Measurements from ENCODE around the gene AKAP8L.
A peak's percentile ranks its signal among the peaks of the same experiment; 100 is the strongest.

- TF ChIP-seq NFE2L1 (CRISPR knock-in tag; IDR thresholded peaks at IDR 0.05) (no peak), ZNF263 (CRISPR knock-in tag; IDR thresholded peaks at IDR 0.05; ENCODE audit: low read depth) (peak; percentile 70), CREM (CRISPR knock-in tag; IDR thresholded peaks at IDR 0.05) (no peak), CTCF (IDR thresholded peaks at IDR 0.05) (no peak), SMAD3 (CRISPR knock-in tag; IDR thresholded peaks at IDR 0.05; ENCODE audit: borderline replicate concordance) (peak; percentile 38; the same call in 1 of the 2 replicates), TP53 (CRISPR knock-in tag; IDR thresholded peaks at IDR 0.05) (0 out of 2 replicates have a peak, but pooled peaks have one; percentile 8), RELA (CRISPR knock-in tag; IDR thresholded peaks at IDR 0.05; ENCODE audit: borderline replicate concordance) (no peak), IRF1 (CRISPR knock-in tag; IDR thresholded peaks at IDR 0.05) (no peak), ATF1 (CRISPR knock-in tag; IDR thresholded peaks at IDR 0.05) (no peak), ATF2 (CRISPR knock-in tag; IDR thresholded peaks at IDR 0.05; ENCODE audit: borderline replicate concordance, low read depth) (no peak)
These were observed 38.7 kb downstream of the AKAP8L start for GRCh38 chr19:15379999-15380647.
